Mesendoderm (in vitro differentiated cells): ENCODE data around the gene COA5.
A peak's percentile ranks its signal among the peaks of the same experiment; 100 is the strongest.
"Not testable (repeated sequence)": the region's sequence is repeated elsewhere in the genome, so short reads cannot be mapped to it uniquely, and the experiment has no call there.

Experiments
- DNase-seq: peaks from one replicate; pipeline ENCODE4 v3.0.0; 2013
- H2AK5ac ChIP-seq: 2 replicates; pipeline ENCODE4 v1.6.1; 2013; ENCODE audit warnings: low read length, inconsistent platforms
- H2BK120ac ChIP-seq: 2 replicates; pipeline ENCODE4 v1.6.1; 2013; ENCODE audit warnings: low read depth, mild to moderate bottlenecking, low read length, moderate library complexity, mixed read lengths
- H2BK15ac ChIP-seq: replicated peaks from 2 replicates; pipeline ENCODE4 v1.6.1; 2013; ENCODE audit warnings: low read depth, mild to moderate bottlenecking, moderate library complexity
- H2BK5ac ChIP-seq: 2 replicates; pipeline ENCODE4 v1.6.1; 2013; ENCODE audit warnings: low read length, inconsistent platforms
- H3K18ac ChIP-seq: 2 replicates; pipeline ENCODE4 v1.6.1; 2013; ENCODE audit warnings: mild to moderate bottlenecking, low read length, mixed read lengths
- H3K23ac ChIP-seq: one replicate; pipeline ENCODE4 v1.6.1; 2013; ENCODE audit warnings: low read length
- H3K27ac ChIP-seq: 2 replicates; pipeline ENCODE4 v1.5.1; 2013; ENCODE audit warnings: low read depth, mild to moderate bottlenecking, inconsistent platforms, low read length, moderate library complexity
- H3K27me3 ChIP-seq: 2 replicates; pipeline ENCODE4 v1.6.1; 2013; ENCODE audit warnings: low read length, control low read depth, mild to moderate bottlenecking, inconsistent platforms; ENCODE audit not compliant: insufficient read depth, poor library complexity
- H3K36me3 ChIP-seq: 2 replicates; pipeline ENCODE4 v1.6.1; 2013; ENCODE audit warnings: low read length, inconsistent platforms; ENCODE audit not compliant: control insufficient read depth, insufficient read depth
- H3K4ac ChIP-seq: one replicate; pipeline ENCODE4 v1.6.1; 2013; ENCODE audit warnings: low read depth, mild to moderate bottlenecking, low read length, moderate library complexity
- H3K4me1 ChIP-seq: 2 replicates; pipeline ENCODE4 v1.6.1; 2013; ENCODE audit warnings: low read depth, low read length, inconsistent platforms; ENCODE audit not compliant: control insufficient read depth
- H3K4me2 ChIP-seq: 2 replicates; pipeline ENCODE4 v1.6.1; 2013; ENCODE audit warnings: low read length
- H3K4me3 ChIP-seq: 2 replicates; pipeline ENCODE4 v1.5.1; 2013; ENCODE audit warnings: mild to moderate bottlenecking, low read length
- H3K56ac ChIP-seq: one replicate; pipeline ENCODE4 v1.6.1; 2013; ENCODE audit warnings: low read length
- H3K79me1 ChIP-seq: 2 replicates; pipeline ENCODE4 v1.6.1; 2013; ENCODE audit warnings: low read length, inconsistent platforms
- H3K79me2 ChIP-seq: 2 replicates; pipeline ENCODE4 v1.6.1; 2013; ENCODE audit warnings: mild to moderate bottlenecking, low read length; ENCODE audit not compliant: control insufficient read depth, insufficient read depth
- H3K9ac ChIP-seq: 2 replicates; pipeline ENCODE4 v1.6.1; 2013; ENCODE audit warnings: low read length, inconsistent platforms
- H4K5ac ChIP-seq: one replicate; pipeline ENCODE4 v1.6.1; 2013; ENCODE audit warnings: low read length
- H4K8ac ChIP-seq: one replicate; pipeline ENCODE4 v1.6.1; 2013; ENCODE audit warnings: low read depth, mild to moderate bottlenecking, control low read depth, low read length, moderate library complexity
- WGBS: extraction: QIAGEN DNeasy Blood & Tissue Kit; methylation state at CpG from one replicate; pipeline ENCODE4 v1.1.7; 2013; ENCODE audit warnings: low lambda C conversion rate, missing lambda C conversion rate; ENCODE audit not compliant: insufficient coverage; ENCODE audit errors: extremely low coverage; 5-methylcytosine and 5-hydroxymethylcytosine counted together

Gene COA5

GRCh38 chr2:98605076-98605475, 3.2 kb downstream of the COA5 start:
- H3K4me1 ChIP-seq: peaks cover 5% of the 10 kb centered on the region
- H3K36me3 ChIP-seq: no peaks in the 10 kb centered on the region
- H3K4me2 ChIP-seq: no peak overlapping the region
- H4K5ac ChIP-seq: no peak overlapping the region
- no peak overlapping the region for H3K27ac ChIP-seq
- H3K79me1 ChIP-seq: peaks cover 33% of the 10 kb centered on the region
- H3K79me2 ChIP-seq: peaks cover 44% of the 10 kb centered on the region
- no peak overlapping the region for H2BK5ac ChIP-seq
- H3K56ac ChIP-seq: no peak overlapping the region
- H3K4ac ChIP-seq: no peak overlapping the region
- no peak overlapping the region for H3K18ac ChIP-seq
- H2BK15ac ChIP-seq: no peak overlapping the region
- H3K9ac ChIP-seq: no peak overlapping the region
- DNase-seq: no peak
- H2BK120ac ChIP-seq: no peak overlapping the region
- H3K23ac ChIP-seq: no peak overlapping the region
- no CpG with 5 or more reads among the region's 3 CpGs for WGBS
- no peaks in the 10 kb centered on the region for H3K27me3 ChIP-seq
- no peak overlapping the region for H3K4me3 ChIP-seq
- no peak overlapping the region for H2AK5ac ChIP-seq
- no peak overlapping the region for H4K8ac ChIP-seq

DNA sequence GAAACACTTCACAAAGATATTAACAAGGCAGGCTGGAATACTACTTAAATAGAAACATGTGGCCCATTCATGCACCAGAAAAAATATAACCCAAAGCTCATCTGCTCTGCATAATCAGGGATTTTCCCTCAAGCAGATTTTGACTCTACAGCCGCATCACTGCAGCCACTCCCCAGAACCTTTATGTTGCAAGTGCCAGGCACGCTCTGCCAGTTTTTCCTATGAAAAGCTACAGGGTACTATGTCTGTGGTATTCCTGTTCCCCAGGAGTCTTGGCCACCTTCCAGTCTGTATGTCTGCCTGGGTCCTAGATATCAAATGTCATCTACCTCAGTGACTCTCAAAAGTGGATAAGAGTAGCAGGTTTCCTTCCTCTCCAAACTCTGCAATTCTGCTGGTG, 3.8 kb downstream of the COA5 start:
- Histone ChIP-seq H3K18ac (no peak overlapping the region), H2BK120ac (no peak overlapping the region), H2BK5ac (no peak overlapping the region), H4K5ac (no peak overlapping the region), H2BK15ac (no peak overlapping the region), H3K79me2 (peaks cover 39% of the 10 kb centered on the region), H2AK5ac (no peak overlapping the region), H4K8ac (no peak overlapping the region), H3K4me3 (no peak overlapping the region), H3K56ac (no peak overlapping the region), H3K23ac (no peak overlapping the region), H3K4me2 (no peak overlapping the region), H3K9ac (no peak overlapping the region), H3K36me3 (peaks cover 2% of the 10 kb centered on the region), H3K4me1 (peaks cover 5% of the 10 kb centered on the region), H3K27ac (no peak overlapping the region), H3K4ac (no peak overlapping the region), H3K27me3 (no peaks in the 10 kb centered on the region), H3K79me1 (peaks cover 30% of the 10 kb centered on the region)
- WGBS: no CpG with 5 or more reads among the region's 2 CpGs
- DNase-seq: no peak

GRCh38 chr2:98601532-98602132, 6.7 kb downstream of the COA5 start:
- H4K5ac ChIP-seq: no peak overlapping the region
- no CpG with 5 or more reads among the region's 3 CpGs for WGBS
- H3K36me3 ChIP-seq: peaks cover 4% of the 10 kb centered on the region
- H3K4me3 ChIP-seq: no peak overlapping the region
- H3K27ac ChIP-seq: no peak overlapping the region
- no peaks in the 10 kb centered on the region for H3K4me1 ChIP-seq
- no peak overlapping the region for H3K4ac ChIP-seq
- no peak overlapping the region for H3K18ac ChIP-seq
- H3K27me3 ChIP-seq: no peaks in the 10 kb centered on the region
- H2BK15ac ChIP-seq: no peak overlapping the region
- H3K56ac ChIP-seq: no peak overlapping the region
- no peak overlapping the region for H2AK5ac ChIP-seq
- no peak overlapping the region for H2BK120ac ChIP-seq
- peaks cover 17% of the 10 kb centered on the region for H3K79me1 ChIP-seq
- no peak overlapping the region for H4K8ac ChIP-seq
- H3K4me2 ChIP-seq: no peak overlapping the region
- no peak overlapping the region for H2BK5ac ChIP-seq
- DNase-seq: peak; percentile 79
- peaks cover 15% of the 10 kb centered on the region for H3K79me2 ChIP-seq
- no peak overlapping the region for H3K23ac ChIP-seq
- no peak overlapping the region for H3K9ac ChIP-seq

DNA sequence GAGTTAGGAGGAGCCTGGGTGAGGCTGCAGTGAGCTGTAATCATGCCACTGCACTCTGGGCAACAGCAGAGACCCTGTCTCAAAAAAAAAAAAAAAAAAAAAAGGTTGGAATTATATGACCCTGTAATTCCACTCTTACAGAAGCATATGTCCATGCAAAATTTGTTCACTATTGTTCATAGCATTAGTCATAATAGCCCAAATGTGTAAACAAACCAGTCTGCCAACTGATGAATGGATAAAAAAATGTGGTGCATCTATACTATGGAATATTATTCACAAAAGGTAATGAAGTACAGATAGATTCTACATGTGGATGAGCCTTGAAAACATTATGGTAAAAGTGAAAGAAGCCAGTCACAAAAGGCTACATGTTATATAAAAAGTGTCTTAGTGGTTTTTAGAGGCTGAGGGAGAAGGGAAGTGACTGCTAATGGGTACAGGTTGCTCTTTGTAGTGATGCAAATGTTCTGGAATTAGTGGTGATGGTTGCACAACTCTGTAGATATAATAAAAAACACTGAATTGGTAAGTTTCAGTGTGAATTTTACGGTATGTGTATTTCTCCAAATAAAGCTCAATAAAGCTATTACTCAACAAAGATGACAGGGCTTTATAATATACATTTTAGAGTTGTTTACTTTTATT, 9.4 kb downstream of the COA5 start:
- Histone ChIP-seq H2BK15ac (no peak overlapping the region), H2BK120ac (no peak overlapping the region), H3K79me1 (no peaks in the 10 kb centered on the region)

GRCh38 chr2:98594665-98595064, 13.6 kb downstream of the COA5 start:
- H2AK5ac ChIP-seq, H4K8ac ChIP-seq, H3K9ac ChIP-seq, H2BK5ac ChIP-seq, H3K4ac ChIP-seq, H3K4me2 ChIP-seq, H3K23ac ChIP-seq, H3K4me3 ChIP-seq, H3K27ac ChIP-seq, H3K4me1 ChIP-seq, H3K36me3 ChIP-seq, H3K79me2 ChIP-seq, H2BK120ac ChIP-seq, H3K27me3 ChIP-seq, H2BK15ac ChIP-seq, H3K18ac ChIP-seq, H3K56ac ChIP-seq, H4K5ac ChIP-seq, H3K79me1 ChIP-seq, DNase-seq: not testable (repeated sequence)
- WGBS: no CpG with 5 or more reads among the region's 4 CpGs

More for the DNA sequence above, 9.4 kb downstream of the COA5 start:
- H3K79me2 ChIP-seq: no peaks in the 10 kb centered on the region
- H3K9ac ChIP-seq: no peak overlapping the region
- no peak overlapping the region for H3K4me3 ChIP-seq
- no peak overlapping the region for H3K4ac ChIP-seq
- H3K27ac ChIP-seq: no peak overlapping the region
- H2AK5ac ChIP-seq: no peak overlapping the region
- no peak overlapping the region for H2BK5ac ChIP-seq
- H3K4me2 ChIP-seq: no peak overlapping the region
- no peak overlapping the region for H3K56ac ChIP-seq
- no peak overlapping the region for H4K5ac ChIP-seq
- no peaks in the 10 kb centered on the region for H3K4me1 ChIP-seq
- H3K18ac ChIP-seq: no peak overlapping the region
- no CpG with 5 or more reads among the region's 1 CpG for WGBS
- H3K23ac ChIP-seq: no peak overlapping the region
- no peak overlapping the region for H4K8ac ChIP-seq
- peaks cover 5% of the 10 kb centered on the region for H3K36me3 ChIP-seq
- H3K27me3 ChIP-seq: no peaks in the 10 kb centered on the region
- no peak for DNase-seq

DNA sequence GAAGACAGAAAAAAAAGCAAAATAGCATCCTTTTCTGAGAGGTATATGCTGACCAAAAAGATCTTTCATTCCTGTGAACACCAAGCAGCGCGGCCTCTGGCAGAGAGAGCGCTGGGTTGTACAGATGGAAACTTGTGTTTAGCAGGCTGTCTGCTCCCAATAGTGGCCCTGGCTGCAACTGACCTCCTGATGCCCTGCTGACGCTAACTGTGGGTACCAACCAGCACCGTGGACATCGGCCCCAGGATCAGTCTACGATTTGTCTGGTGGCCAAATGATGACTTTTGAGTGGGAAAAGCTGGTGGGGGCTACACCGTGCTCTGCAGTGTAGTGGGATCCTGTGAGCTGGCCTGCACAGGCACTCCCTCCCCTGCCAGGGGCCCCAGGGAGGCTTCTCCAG, 15.7 kb downstream of the COA5 start:
- no peak overlapping the region for H3K18ac ChIP-seq
- H3K79me2 ChIP-seq: no peaks in the 10 kb centered on the region
- no peaks in the 10 kb centered on the region for H3K4me1 ChIP-seq
- H4K5ac ChIP-seq: no peak overlapping the region
- no peak overlapping the region for H3K23ac ChIP-seq
- H2BK5ac ChIP-seq: no peak overlapping the region
- no peak overlapping the region for H2AK5ac ChIP-seq
- H3K27ac ChIP-seq: no peak overlapping the region
- no peaks in the 10 kb centered on the region for H3K27me3 ChIP-seq
- no peak overlapping the region for H4K8ac ChIP-seq
- no peaks in the 10 kb centered on the region for H3K79me1 ChIP-seq
- peaks cover 3% of the 10 kb centered on the region for H3K36me3 ChIP-seq
- H3K4me3 ChIP-seq: no peak overlapping the region
- no peak overlapping the region for H2BK120ac ChIP-seq
- H3K56ac ChIP-seq: no peak overlapping the region
- H3K9ac ChIP-seq: no peak overlapping the region
- no CpG with 5 or more reads among the region's 8 CpGs for WGBS
- H2BK15ac ChIP-seq: no peak overlapping the region
- H3K4me2 ChIP-seq: no peak overlapping the region
- no peak for DNase-seq
- no peak overlapping the region for H3K4ac ChIP-seq
